Mucosa of descending colon (tissue), 3 donors: Measurements from ENCODE around the gene ADRA2C. TPM values are rescaled to one million over a fixed set of nuclear protein-coding genes. Genes with fewer than 3 reads are reported as not detected.

Experiments
- ATAC-seq: fragments of 200-7000 bp; cut with Tn5 transposase; one replicate; pipeline ENCODE4 v1.9.1; 2020; ENCODE audit warnings: mild to moderate bottlenecking, moderate library complexity
- DNase-seq, 3 donors: peaks; one replicate each; pipeline ENCODE4 v3.0.0-alpha.2; 2020
- H3K36me3 ChIP-seq: fragments of 200-600 bp; one replicate; pipeline ENCODE4 v1.8.0; 2021; ENCODE audit warnings: low read depth, mild to moderate bottlenecking
- H3K4me1 ChIP-seq: fragments of 200-600 bp; one replicate; pipeline ENCODE4 v1.8.0; 2021; ENCODE audit warnings: low read depth, mild to moderate bottlenecking
- H3K4me3 ChIP-seq: fragments of 200-600 bp; one replicate; pipeline ENCODE4 v1.8.0; 2021; ENCODE audit warnings: mild to moderate bottlenecking
- H3K9me3 ChIP-seq: fragments of 200-600 bp; one replicate; pipeline ENCODE4 v1.8.0; 2021; ENCODE audit warnings: mild to moderate bottlenecking
- CTCF ChIP-seq: fragments of 200-600 bp; IDR thresholded peaks from one replicate; pipeline ENCODE4 v1.8.0; 2022; ENCODE audit warnings: antibody characterized with exemption, mild to moderate bottlenecking
- intact Hi-C, 2 donors: fragments of 100-400 bp; cut with DNase I in 1 of 2; cut with micrococcal nuclease in 1 of 2; formaldehyde crosslinking; loops; one replicate each; pipeline versions ENCODE4 v1.11.0 to v1.11.1; 2022; cut with DNase I, micrococcal nuclease
- total RNA-seq, 3 donors: library from RNA; stranded (reverse); fragmentation: NEBNext Ultra II Directional in 2 of 3; extraction: Animal tissue kit (Norgen Biotek cat#: 25700) in 2 of 3; gene quantifications; one replicate each; pipeline versions ENCODE4 v1.2.1 to v1.2.4, GENCODE V29; 2021 to 2023
- donor health status: DM: no; HTN: no; CAD: no; lungs with moderate emphysema.
- donor health status: DM: no; HTN: no; CAD: no.
- donor health status: DM: no; HTN: yes; CAD: no.

Gene ADRA2C
- total RNA-seq, 3 donors from 2014 or later = 0.69 to 2.3 (median 1.4) TPM

DNA sequence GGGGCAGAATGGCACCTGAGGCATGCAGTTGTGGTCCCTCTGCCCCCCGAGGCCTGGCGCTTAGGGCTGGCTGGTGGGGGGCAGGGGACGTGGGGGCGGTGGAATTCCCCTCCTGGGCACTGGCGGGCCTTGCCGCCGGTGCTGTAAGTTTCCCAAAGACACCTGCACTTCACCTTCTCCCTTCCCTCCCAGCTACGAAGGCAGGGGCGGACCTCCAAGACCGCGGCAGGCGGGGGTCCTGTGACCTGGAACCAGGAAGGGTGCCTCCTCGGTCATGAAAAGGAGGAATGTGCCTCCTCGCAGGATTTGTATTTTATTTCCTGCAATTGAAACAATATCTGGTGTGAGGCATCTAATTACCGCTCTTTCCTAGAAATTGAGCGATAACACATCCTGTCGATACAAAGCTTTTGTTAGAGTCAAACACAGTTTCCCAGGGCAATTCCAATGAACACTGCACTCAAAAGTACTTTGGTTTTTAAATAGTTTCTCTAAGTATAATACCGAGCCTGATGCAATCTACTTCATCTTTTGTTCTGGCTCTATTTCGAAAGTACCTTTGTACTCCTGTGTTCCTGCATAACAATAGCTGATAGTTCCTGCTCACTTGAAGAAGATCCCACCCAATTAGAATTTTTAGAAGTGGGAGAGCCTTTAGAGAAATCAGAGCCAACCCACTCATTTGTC, 12.3 kb upstream of the ADRA2C start:
- no peak for ATAC-seq
- intact Hi-C loops = no loop called here
- DNase-seq = no peak
- no peak overlapping the region for H3K4me3 ChIP-seq
- H3K9me3 ChIP-seq = no peaks in the 10 kb centered on the region
- no peaks in the 10 kb centered on the region for H3K36me3 ChIP-seq
- no peaks in the 10 kb centered on the region for H3K4me1 ChIP-seq
- no peak for TF ChIP-seq CTCF

GRCh38 chr4:3756343-3757059, 9.7 kb upstream of the ADRA2C start:
- Histone ChIP-seq H3K36me3 (no peaks in the 10 kb centered on the region), H3K9me3 (no peaks in the 10 kb centered on the region), H3K4me1 (no peaks in the 10 kb centered on the region), H3K4me3 (no peak overlapping the region)
- no peak for TF ChIP-seq CTCF
- intact Hi-C loops = no loop called here
- DNase-seq (no peak), ATAC-seq (no peak)

GRCh38 chr4:3759236-3759635, 6.9 kb upstream of the ADRA2C start:
- no peak for ATAC-seq
- no peak for TF ChIP-seq CTCF
- intact Hi-C loops = no loop called here

GRCh38 chr4:3760346-3760745, 5.8 kb upstream of the ADRA2C start:
- Histone ChIP-seq H3K36me3 (no peaks in the 10 kb centered on the region), H3K4me3 (no peak overlapping the region), H3K9me3 (no peaks in the 10 kb centered on the region), H3K4me1 (no peaks in the 10 kb centered on the region)
- ATAC-seq (no peak), DNase-seq (no peak)
- intact Hi-C loops = no loop called here
- no peak for TF ChIP-seq CTCF

More at GRCh38 chr4:3759236-3759635, 6.9 kb upstream of the ADRA2C start:
- Histone ChIP-seq H3K4me1 (no peaks in the 10 kb centered on the region), H3K4me3 (no peak overlapping the region), H3K36me3 (no peaks in the 10 kb centered on the region), H3K9me3 (no peaks in the 10 kb centered on the region)
- no peak for DNase-seq

GRCh38 chr4:3760841-3761240, 5.3 kb upstream of the ADRA2C start:
- intact Hi-C loops = no loop called here
- TF ChIP-seq CTCF = no peak
- ATAC-seq = no peak

More at GRCh38 chr4:3760841-3761240, 5.3 kb upstream of the ADRA2C start:
- Histone ChIP-seq H3K36me3 (no peaks in the 10 kb centered on the region), H3K4me3 (no peak overlapping the region), H3K4me1 (no peaks in the 10 kb centered on the region), H3K9me3 (no peaks in the 10 kb centered on the region)
- DNase-seq = no peak
